Activated CD4-positive, alpha-beta memory T cell treated with anti-CD3 and anti-CD28 coated beads for 36 hours (primary cell): ENCODE data around the gene HVCN1. TPM values are rescaled to one million over a fixed set of nuclear protein-coding genes. Genes with fewer than 3 reads are reported as not detected.

Experiments used
- CTCF ChIA-PET: fragments of 350-600 bp; sonication (Branson Sonifier 250); formaldehyde crosslinking; loops from one replicate; lab custom pipeline; 2021; ENCODE audit warnings: antibody characterized with exemption, inconsistent platforms; lab: Charles Lee
- POLR2A ChIA-PET: fragments of 350-600 bp; sonication (Branson Sonifier 250); formaldehyde crosslinking; loops from one replicate; lab custom pipeline; 2021; ENCODE audit warnings: antibody characterized with exemption; lab: Charles Lee
- DNase-seq: peaks from one replicate; pipeline ENCODE4 v3.0.0-alpha.2; 2020
- H3K27ac Mint-ChIP-seq: one replicate; pipeline ENCODE4 v1.8.0; 2021; ENCODE audit warnings: mixed read lengths
- H3K27me3 Mint-ChIP-seq: one replicate; pipeline ENCODE4 v1.8.0; 2021; ENCODE audit warnings: mixed read lengths
- H3K36me3 Mint-ChIP-seq: one replicate; pipeline ENCODE4 v1.8.0; 2021; ENCODE audit warnings: mixed read lengths
- H3K4me1 Mint-ChIP-seq: one replicate; pipeline ENCODE4 v1.8.0; 2021; ENCODE audit warnings: low read depth, mixed read lengths
- H3K4me3 Mint-ChIP-seq: one replicate; pipeline ENCODE4 v1.8.0; 2021; ENCODE audit warnings: mild to moderate bottlenecking, mixed read lengths
- H3K9me3 Mint-ChIP-seq: one replicate; pipeline ENCODE4 v1.8.0; 2021; ENCODE audit warnings: mixed read lengths
- intact Hi-C: fragments of 100-400 bp; cut with micrococcal nuclease; formaldehyde crosslinking; loops from one replicate; pipeline ENCODE4 v1.15.1; 2023
- total RNA-seq, 2 experiments: library from RNA; stranded (reverse); gene quantifications; one replicate each; pipeline ENCODE4 v1.2.3, GENCODE V29; 2021

The HVCN1 gene
- total RNA-seq, 2 experiments from 2014 or later = 4.0 to 4.1 TPM

GRCh38 chr12:110638796-110639195, 50.1 kb downstream of the HVCN1 start:
- Mint-ChIP-seq H3K4me3 (no peak overlapping the region), H3K36me3 (no peaks in the 10 kb centered on the region), H3K9me3 (no peaks in the 10 kb centered on the region), H3K4me1 (peaks cover 11% of the 10 kb centered on the region), H3K27me3 (no peaks in the 10 kb centered on the region), H3K27ac (no peak overlapping the region)
- CTCF ChIA-PET = interaction anchor here (0.6 kb wide), 1 partner anchor 1016 kb away, joined by 3 read pairs; no protein-coding TSS in a partner anchor
- POLR2A ChIA-PET = no interaction called here
- intact Hi-C loops = no loop called here
- no peak for DNase-seq

- Mint-ChIP-seq H3K27ac (no peak overlapping the region), H3K4me3 (no peak overlapping the region), H3K4me1 (peaks cover 14% of the 10 kb centered on the region), H3K36me3 (no peaks in the 10 kb centered on the region), H3K27me3 (no peaks in the 10 kb centered on the region), H3K9me3 (no peaks in the 10 kb centered on the region)
- CTCF ChIA-PET = no interaction called here
- POLR2A ChIA-PET = no interaction called here
- intact Hi-C loops = no loop called here
- no peak for DNase-seq
These were observed 51.0 kb downstream of the HVCN1 start for GRCh38 chr12:110637869-110638441.

GRCh38 chr12:110636516-110636915, 52.4 kb downstream of the HVCN1 start:
- H3K4me1 Mint-ChIP-seq = peaks cover 14% of the 10 kb centered on the region
- H3K9me3 Mint-ChIP-seq = no peaks in the 10 kb centered on the region
- intact Hi-C loops = no loop called here
- POLR2A ChIA-PET = no interaction called here
- no peak for DNase-seq
- no peaks in the 10 kb centered on the region for H3K36me3 Mint-ChIP-seq
- CTCF ChIA-PET = interaction anchor here (1.6 kb wide), 1 partner anchor 17 kb away, joined by 4 read pairs; no protein-coding TSS in a partner anchor
- H3K4me3 Mint-ChIP-seq = no peak overlapping the region
- no peaks in the 10 kb centered on the region for H3K27me3 Mint-ChIP-seq
- no peak overlapping the region for H3K27ac Mint-ChIP-seq

GRCh38 chr12:110635055-110635454, 53.9 kb downstream of the HVCN1 start:
- H3K4me3 Mint-ChIP-seq = no peak overlapping the region
- H3K27ac Mint-ChIP-seq = no peak overlapping the region
- no peaks in the 10 kb centered on the region for H3K27me3 Mint-ChIP-seq
- H3K36me3 Mint-ChIP-seq = no peaks in the 10 kb centered on the region
- no peaks in the 10 kb centered on the region for H3K9me3 Mint-ChIP-seq
- H3K4me1 Mint-ChIP-seq = peaks cover 14% of the 10 kb centered on the region
- ChIA-PET CTCF (interaction anchor here (1.6 kb wide), 1 partner anchor 16 kb away, joined by 4 read pairs; no protein-coding TSS in a partner anchor), POLR2A (no interaction called here)
- intact Hi-C loops = no loop called here
- peak; percentile 25 for DNase-seq

- ChIA-PET POLR2A (no interaction called here), CTCF (interaction anchor here (0.5 to 1.0 kb wide), 3 partner anchors 11 to 26 kb away, joined by 3 read pairs; partner anchors contain the start of gene TCTN1)
- Mint-ChIP-seq H3K4me1 (peaks cover 6% of the 10 kb centered on the region), H3K36me3 (peaks cover 9% of the 10 kb centered on the region), H3K9me3 (no peaks in the 10 kb centered on the region), H3K27ac (no peak overlapping the region), H3K27me3 (no peaks in the 10 kb centered on the region), H3K4me3 (no peak overlapping the region)
- no peak for DNase-seq
- intact Hi-C loops = no loop called here
These were observed 61.3 kb downstream of the HVCN1 start for GRCh38 chr12:110627500-110628195.

- intact Hi-C loops = no loop called here
- Mint-ChIP-seq H3K36me3 (no peaks in the 10 kb centered on the region), H3K9me3 (no peaks in the 10 kb centered on the region), H3K4me3 (no peak overlapping the region), H3K4me1 (peaks cover 11% of the 10 kb centered on the region), H3K27me3 (no peaks in the 10 kb centered on the region), H3K27ac (no peak overlapping the region)
- no peak for DNase-seq
- CTCF ChIA-PET = interaction anchor here (1.0 to 1.3 kb wide), 2 partner anchors 21 to 154 kb away, joined by 3 to 4 read pairs; no protein-coding TSS in a partner anchor
- POLR2A ChIA-PET = no interaction called here
These were observed 66.3 kb downstream of the HVCN1 start for GRCh38 chr12:110622582-110622981.

- Mint-ChIP-seq H3K4me3 (no peak overlapping the region), H3K36me3 (no peaks in the 10 kb centered on the region), H3K27ac (peak overlapping the region; percentile 71), H3K9me3 (no peaks in the 10 kb centered on the region), H3K27me3 (no peaks in the 10 kb centered on the region), H3K4me1 (peaks cover 15% of the 10 kb centered on the region)
- CTCF ChIA-PET = interaction anchor here (0.6 to 2.3 kb wide), 14 partner anchors 16 to 269 kb away, joined by 3 to 11 read pairs (median 4); partner anchors contain the start of gene ARPC3
- intact Hi-C loops = loop anchor here (1.0 to 5.0 kb wide), 6 partner anchors 41 to 268 kb away; no protein-coding TSS in a partner anchor
- POLR2A ChIA-PET = interaction anchor here (0.5 to 2.0 kb wide), 3 partner anchors 98 to 556 kb away, joined by 3 to 9 read pairs (median 4); no protein-coding TSS in a partner anchor
- peak; percentile 69 for DNase-seq
These were observed 69.4 kb downstream of the HVCN1 start for GRCh38 chr12:110619534-110619953.

GRCh38 chr12:110616471-110617115, 72.3 kb downstream of the HVCN1 start:
- H3K27ac Mint-ChIP-seq = no peak overlapping the region
- peak; percentile 5 for DNase-seq
- peaks cover 18% of the 10 kb centered on the region for H3K4me1 Mint-ChIP-seq
- intact Hi-C loops = loop anchor here (5.0 kb wide), 1 partner anchor 271 kb away; no protein-coding TSS in a partner anchor
- POLR2A ChIA-PET = interaction anchor here (0.7 to 1.1 kb wide), 4 partner anchors 16 to 125 kb away, joined by 3 to 5 read pairs (median 3); no protein-coding TSS in a partner anchor
- CTCF ChIA-PET = interaction anchor here (0.6 to 1.4 kb wide), 6 partner anchors 12 to 211 kb away, joined by 3 to 5 read pairs (median 3); partner anchors contain the start of genes ARPC3 and FAM216A
- no peak overlapping the region for H3K4me3 Mint-ChIP-seq
- no peaks in the 10 kb centered on the region for H3K9me3 Mint-ChIP-seq
- no peaks in the 10 kb centered on the region for H3K36me3 Mint-ChIP-seq
- H3K27me3 Mint-ChIP-seq = no peaks in the 10 kb centered on the region

- H3K4me1 Mint-ChIP-seq = peaks cover 18% of the 10 kb centered on the region
- ChIA-PET POLR2A (interaction anchor here (0.6 to 2.3 kb wide), 3 partner anchors 114 to 329 kb away, joined by 3 to 8 read pairs (median 3); partner anchors contain the start of gene ARPC3), CTCF (interaction anchor here (1.1 to 2.7 kb wide), 7 partner anchors 13 to 273 kb away, joined by 3 to 13 read pairs (median 5); partner anchors contain the start of genes ARPC3 and FAM216A)
- no peaks in the 10 kb centered on the region for H3K27me3 Mint-ChIP-seq
- intact Hi-C loops = loop anchor here (5.0 kb wide), 1 partner anchor 272 kb away; no protein-coding TSS in a partner anchor
- peak; percentile 5 for DNase-seq
- no peak overlapping the region for H3K27ac Mint-ChIP-seq
- H3K4me3 Mint-ChIP-seq = peak overlapping the region; percentile 41
- no peaks in the 10 kb centered on the region for H3K9me3 Mint-ChIP-seq
- H3K36me3 Mint-ChIP-seq = no peaks in the 10 kb centered on the region
These were observed 73.7 kb downstream of the HVCN1 start for GRCh38 chr12:110615171-110615570.

GRCh38 chr12:110613771-110614684, 74.9 kb downstream of the HVCN1 start, which contains the start of gene TCTN1:
TCTN1 (plus strand) TSS chr12:110614129; CDS start chr12:110614183, 54 bp downstream.
- peaks cover 9% of the 10 kb centered on the region for H3K4me1 Mint-ChIP-seq
- intact Hi-C loops = no loop called here
- peak; percentile 99 for DNase-seq

More at GRCh38 chr12:110613771-110614684, 74.9 kb downstream of the HVCN1 start, which contains the start of gene TCTN1:
- Mint-ChIP-seq H3K27ac (peak within 1 kb of the TSS; percentile 54), H3K27me3 (no peaks in the 10 kb centered on the region), H3K36me3 (no peaks in the 10 kb centered on the region), H3K4me3 (peak within 1 kb of the TSS; percentile 85), H3K9me3 (no peaks in the 10 kb centered on the region)
- ChIA-PET CTCF (interaction anchor here (0.7 to 4.7 kb wide), 10 partner anchors 12 to 274 kb away, joined by 3 to 39 read pairs (median 4); partner anchors contain the start of genes ARPC3, FAM216A and GPN3), POLR2A (interaction anchor here (0.5 to 2.3 kb wide), 9 partner anchors 9 to 213 kb away, joined by 3 to 10 read pairs (median 5); partner anchors contain the start of genes ARPC3, FAM216A, GPN3 and RAD9B)
